OCI-LY7 (cell line): Measurements from ENCODE around the gene SH3TC2. TPM values are rescaled to one million over a fixed set of nuclear protein-coding genes. Genes with fewer than 3 reads are reported as not detected.

ENCODE experiments used
- BruUV-seq: library from RNA; stranded (reverse); fragments of 400-500 nt; replicated peaks from 2 replicates; lab custom pipeline; 2021; lab: Mats Ljungman, UMichigan
- CTCF ChIA-PET: fragments of 300-600 bp; sonication (Branson Sonifier 250); formaldehyde crosslinking; loops from one replicate; lab custom pipeline; 2022; ENCODE audit warnings: antibody characterized with exemption; ENCODE audit not compliant: unreplicated experiment; lab: Charles Lee
- POLR2A ChIA-PET: fragments of 300-600 bp; sonication (Branson Sonifier 250); formaldehyde crosslinking; loops from one replicate; lab custom pipeline; 2022; ENCODE audit warnings: antibody characterized with exemption; lab: Charles Lee
- DNase-seq: peaks from one replicate; pipeline ENCODE4 v3.0.0-alpha.2; 2015; ENCODE audit warnings: low spot score
- H2AFZ ChIP-seq: fragments of 200-600 bp; sonication (generic), shearing (Covaris generic); 2 replicates; pipeline ENCODE4 v1.6.1; 2014; ENCODE audit warnings: mild to moderate bottlenecking, antibody characterized with exemption, low read length, moderate library complexity
- H3K27ac ChIP-seq: fragments of 200-600 bp; sonication (generic); 2 replicates; pipeline ENCODE4 v1.5.1; 2014; ENCODE audit warnings: mixed run types, low read depth, mild to moderate bottlenecking, moderate library complexity, low read length, inconsistent platforms; ENCODE audit not compliant: poor library complexity, severe bottlenecking
- H3K36me3 ChIP-seq: fragments of 200-600 bp; sonication (generic); 2 replicates; pipeline ENCODE4 v1.6.1; 2014; ENCODE audit warnings: mild to moderate bottlenecking, antibody characterized with exemption, low read length, moderate library complexity, mixed read lengths; ENCODE audit not compliant: insufficient read depth
- H3K4me1 ChIP-seq: fragments of 200-600 bp; sonication (generic); 2 replicates; pipeline ENCODE4 v1.5.1; 2014; ENCODE audit warnings: mild to moderate bottlenecking, low read length; ENCODE audit not compliant: insufficient read depth, poor library complexity, severe bottlenecking
- H3K4me2 ChIP-seq: fragments of 200-600 bp; sonication (generic); 2 replicates; pipeline ENCODE4 v1.6.1; 2014; ENCODE audit warnings: mild to moderate bottlenecking, low read length
- H3K4me3 ChIP-seq: fragments of 200-600 bp; sonication (generic); 2 replicates; pipeline ENCODE4 v1.5.1; 2014; ENCODE audit warnings: mild to moderate bottlenecking, low read depth, low read length; ENCODE audit not compliant: poor library complexity, severe bottlenecking
- H3K79me2 ChIP-seq: fragments of 200-600 bp; sonication (generic); 2 replicates; pipeline ENCODE4 v1.6.1; 2016; ENCODE audit warnings: low read depth, mild to moderate bottlenecking, low read length, moderate library complexity, mixed read lengths; ENCODE audit not compliant: insufficient read depth
- H3K9me2 ChIP-seq: fragments of 200-600 bp; sonication (generic); 2 replicates; pipeline ENCODE4 v1.6.1; 2016; ENCODE audit warnings: mild to moderate bottlenecking, low read length, mixed read lengths; ENCODE audit not compliant: insufficient read depth
- H3K9me3 ChIP-seq: fragments of 200-600 bp; sonication (generic); 2 replicates; pipeline ENCODE4 v1.6.1; 2014; ENCODE audit warnings: mild to moderate bottlenecking, mixed run types, low read length, mixed read lengths
- H4K20me1 ChIP-seq: fragments of 200-600 bp; sonication (generic); 2 replicates; pipeline ENCODE4 v1.6.1; 2014; ENCODE audit warnings: mild to moderate bottlenecking, antibody characterized with exemption, low read length, moderate library complexity, mixed read lengths; ENCODE audit not compliant: insufficient read depth
- CTCF ChIP-seq: fragments of 200-600 bp; sonication (generic); conservative IDR thresholded peaks from 2 replicates; pipeline ENCODE4 v1.5.1; 2014; ENCODE audit warnings: mild to moderate bottlenecking, antibody characterized with exemption, low read length, moderate library complexity, mixed read lengths
- EZH2phosphoT487 ChIP-seq: fragments of 200-600 bp; sonication (generic); IDR thresholded peaks from 2 replicates; pipeline ENCODE4 v1.6.1; 2018; ENCODE audit warnings: low read depth, borderline replicate concordance, mild to moderate bottlenecking, mixed run types, antibody characterized with exemption, low read length, moderate library complexity, mixed read lengths
- intact Hi-C: fragments of 100-400 bp; cut with micrococcal nuclease; formaldehyde crosslinking; loops from one replicate; pipeline ENCODE4 v1.10.0; 2022; ENCODE audit not compliant: unreplicated experiment
- total RNA-seq, 2 experiments: library from RNA; depleted of rRNA in 1 of 2; stranded (reverse); fragments of >200 nt in 1 of 2; shearing (Covaris generic) in 1 of 2; gene quantifications; 2 replicates each; pipeline ENCODE4 v1.2.3, GENCODE V29; 2014 to 2022

The SH3TC2 gene
- total RNA-seq, 2 experiments from 2014 or later, result not detected

GRCh38 chr5:149088686-149089085 lies 25.8 kb upstream of the SH3TC2 start:
- no peak overlapping the region for H3K4me3 ChIP-seq
- no peaks in the 10 kb centered on the region for H3K4me1 ChIP-seq
- DNase-seq, result no peak
- no peak for TF ChIP-seq CTCF
- no peak for TF ChIP-seq EZH2phosphoT487
- intact Hi-C loops, result no loop called here
- no peaks in the 10 kb centered on the region for H3K9me3 ChIP-seq
- POLR2A ChIA-PET, result no interaction called here
- H3K4me2 ChIP-seq, result no peak overlapping the region
- no peaks in the 10 kb centered on the region for H4K20me1 ChIP-seq
- no peaks in the 10 kb centered on the region for H3K36me3 ChIP-seq
- no peaks in the 10 kb centered on the region for H3K79me2 ChIP-seq
- no peak overlapping the region for H2AFZ ChIP-seq
- CTCF ChIA-PET, result no interaction called here
- H3K27ac ChIP-seq, result no peak overlapping the region
- no peaks in the 10 kb centered on the region for H3K9me2 ChIP-seq
- no TSS peak for BruUV-seq

- Histone ChIP-seq H3K4me3 (no peak overlapping the region), H3K4me2 (no peak overlapping the region), H4K20me1 (no peaks in the 10 kb centered on the region), H3K9me3 (no peaks in the 10 kb centered on the region), H3K36me3 (no peaks in the 10 kb centered on the region), H3K79me2 (no peaks in the 10 kb centered on the region), H3K4me1 (no peaks in the 10 kb centered on the region), H2AFZ (no peak overlapping the region), H3K27ac (no peak overlapping the region), H3K9me2 (no peaks in the 10 kb centered on the region)
- ChIA-PET POLR2A (no interaction called here), CTCF (no interaction called here)
- intact Hi-C loops, result no loop called here
- TF ChIP-seq CTCF (no peak), EZH2phosphoT487 (no peak)
- no TSS peak for BruUV-seq
- DNase-seq, result no peak
Measured at GRCh38 chr5:149083846-149084245, 21.0 kb upstream of the SH3TC2 start.

GRCh38 chr5:149082271-149082670 lies 19.4 kb upstream of the SH3TC2 start:
- ChIA-PET CTCF (no interaction called here), POLR2A (interaction anchor here (1.3 kb wide), 1 partner anchor 12 kb away, joined by 3 read pairs; no protein-coding TSS in a partner anchor)
- Histone ChIP-seq H3K4me3 (no peak overlapping the region), H3K9me3 (no peaks in the 10 kb centered on the region), H3K9me2 (no peaks in the 10 kb centered on the region), H3K79me2 (no peaks in the 10 kb centered on the region), H2AFZ (no peak overlapping the region), H3K36me3 (no peaks in the 10 kb centered on the region), H3K4me2 (no peak overlapping the region), H4K20me1 (no peaks in the 10 kb centered on the region), H3K27ac (no peak overlapping the region), H3K4me1 (no peaks in the 10 kb centered on the region)
- DNase-seq, result no peak
- intact Hi-C loops, result no loop called here
- TF ChIP-seq CTCF (no peak), EZH2phosphoT487 (no peak)
- no TSS peak for BruUV-seq
